Stimulated activated CD8-positive, alpha-beta memory T cell treated with anti-CD3 and anti-CD28 coated beads, Interleukin-15, amount 100 ng/mL, for 4 hours (primary cell): Measurements from ENCODE around the gene RAB6A.
"Not testable (repeated sequence)": the region's sequence is repeated elsewhere in the genome, so short reads cannot be mapped to it uniquely, and the experiment has no call there.

Experiments used
- DNase-seq, 2 donors: peaks; one replicate each; pipeline ENCODE4 v3.0.0-alpha.2; 2020; ENCODE audit warnings: low read depth in 2 of 2

RAB6A gene

DNA sequence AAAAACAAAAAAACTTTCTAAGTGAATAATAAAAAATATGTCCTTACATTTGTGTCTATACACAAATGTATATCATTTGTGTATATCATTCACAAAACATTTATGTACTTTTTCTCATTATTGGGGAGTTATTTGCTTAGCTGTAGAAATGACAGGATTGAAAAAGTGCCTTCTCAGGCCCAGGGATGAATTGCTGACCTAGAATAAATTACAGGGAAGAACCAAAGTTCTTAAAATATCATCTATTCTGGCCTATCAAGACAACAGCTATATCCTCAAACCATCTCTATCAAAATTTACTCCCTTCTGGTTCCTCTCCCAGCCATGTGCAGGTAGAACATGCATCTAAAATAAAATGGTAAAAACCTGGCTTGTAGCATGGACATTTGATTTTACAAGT is 1.9 kb upstream of the RAB6A start:
- no peak for DNase-seq

DNA sequence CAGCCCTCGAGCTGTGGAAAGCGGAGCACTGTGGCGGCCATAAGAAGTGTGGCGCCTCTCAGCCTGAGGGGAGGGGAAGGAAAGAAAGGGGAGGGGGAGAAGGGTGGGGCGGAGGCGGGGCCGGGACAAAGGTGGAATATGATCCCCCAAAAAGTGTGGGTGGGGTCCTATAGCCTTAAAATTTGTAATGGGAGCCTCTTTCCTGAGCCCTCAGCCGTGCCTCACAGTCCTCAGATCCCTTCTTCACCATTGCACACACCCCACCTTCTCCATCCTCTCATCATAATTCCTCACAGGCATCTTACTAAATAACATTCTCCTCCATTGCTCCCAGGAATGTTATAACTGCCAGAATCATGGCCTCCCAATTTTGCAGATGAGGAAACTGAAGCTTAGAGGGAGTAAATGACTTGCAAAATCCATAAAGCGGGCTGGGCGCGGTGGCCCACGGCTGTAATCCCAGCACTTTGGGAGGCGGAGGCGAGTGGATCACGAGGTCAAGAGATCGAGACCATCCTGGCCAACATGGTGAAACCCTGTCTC is 600 bp upstream of the RAB6A start:
- no peak for DNase-seq

DNA sequence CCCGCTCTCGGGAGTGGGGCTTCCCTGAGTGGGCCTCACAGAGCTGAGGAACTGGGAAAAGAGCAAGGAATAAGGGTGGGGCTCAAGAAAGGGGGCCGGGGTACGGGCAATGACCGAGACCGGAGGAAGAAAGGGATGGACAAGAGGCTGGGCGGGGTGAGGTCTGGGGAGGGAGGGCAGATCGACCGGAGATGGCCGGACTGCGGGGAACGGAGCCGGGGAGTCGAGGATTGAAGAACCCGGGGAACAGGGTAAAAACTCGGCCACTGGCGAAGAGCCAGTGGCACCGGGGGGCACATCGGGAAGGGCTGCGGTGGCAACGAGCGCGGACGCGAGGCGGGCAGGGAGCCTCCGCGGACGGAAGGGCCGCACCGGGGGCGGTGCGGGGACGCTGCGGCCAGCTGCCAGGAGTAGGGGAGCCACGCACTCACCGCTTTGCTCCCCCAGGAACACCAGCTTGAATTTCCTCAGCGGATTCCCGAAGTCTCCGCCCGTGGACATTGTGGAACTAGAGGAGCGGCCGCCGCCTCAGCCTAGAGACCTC is 667 bp downstream of the RAB6A start:
- DNase-seq: no peak

- DNase-seq: no peak
Measured at GRCh38 chr11:73759610-73760134, 1.2 kb downstream of the RAB6A start.

GRCh38 chr11:73758451-73758850 is 2.4 kb downstream of the RAB6A start:
- DNase-seq: no peak

DNA sequence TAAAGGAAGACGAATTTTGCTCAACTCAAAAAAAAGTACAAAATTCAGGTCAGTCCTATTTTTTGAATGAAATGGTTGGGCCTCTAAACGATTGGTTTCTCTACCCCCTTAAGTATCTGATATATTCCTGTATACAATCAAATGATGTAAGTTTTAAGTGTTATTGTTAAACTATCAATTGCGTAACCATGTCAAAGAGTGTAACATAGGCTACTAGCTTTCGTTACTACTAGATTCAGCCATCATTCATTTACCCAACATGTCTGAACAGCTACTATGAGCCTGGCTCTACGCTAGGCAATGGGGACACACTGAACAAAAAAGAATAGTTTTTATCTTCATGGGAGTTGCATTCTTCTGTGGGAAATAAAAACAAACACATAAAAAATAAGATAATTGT is 3.3 kb downstream of the RAB6A start:
- no peak for DNase-seq

DNA sequence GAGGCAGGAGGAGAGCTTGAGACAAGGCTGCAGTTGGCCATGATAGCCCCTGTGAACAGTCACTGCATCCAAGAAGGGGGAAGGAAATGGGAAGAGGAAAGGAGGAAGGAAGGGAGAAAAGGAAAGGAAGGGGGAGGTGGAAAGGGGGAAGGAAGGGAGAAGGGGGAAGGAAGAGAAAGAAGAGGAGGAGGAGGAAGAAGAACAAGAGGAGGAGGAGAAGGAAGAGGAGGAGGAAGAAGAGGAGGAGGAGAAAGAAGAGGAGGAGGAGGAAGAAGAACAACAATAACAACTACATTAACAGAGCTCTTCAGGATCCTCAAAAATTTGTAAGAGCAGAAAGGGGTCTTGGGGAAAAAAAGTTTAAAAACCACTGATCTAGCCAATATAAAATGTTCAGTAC is 5.2 kb downstream of the RAB6A start:
- DNase-seq: no peak

- DNase-seq: no peak
Measured at GRCh38 chr11:73753938-73754337, 6.9 kb downstream of the RAB6A start.

- no peak for DNase-seq
Measured at GRCh38 chr11:73752903-73753302, 8.0 kb downstream of the RAB6A start.

- no peak for DNase-seq
Measured at GRCh38 chr11:73752216-73752867, 8.5 kb downstream of the RAB6A start.

- not testable (repeated sequence) for DNase-seq
Measured at GRCh38 chr11:73750862-73751261, 10.0 kb downstream of the RAB6A start.

GRCh38 chr11:73750228-73750627 is 10.6 kb downstream of the RAB6A start:
- DNase-seq: no peak

- no peak for DNase-seq
Measured at GRCh38 chr11:73749118-73749517, 11.8 kb downstream of the RAB6A start.

GRCh38 chr11:73748300-73748699 is 12.6 kb downstream of the RAB6A start:
- DNase-seq: no peak

- DNase-seq: no peak
Measured at GRCh38 chr11:73747762-73748161, 13.1 kb downstream of the RAB6A start.

GRCh38 chr11:73746701-73747100 is 14.2 kb downstream of the RAB6A start:
- no peak for DNase-seq

DNA sequence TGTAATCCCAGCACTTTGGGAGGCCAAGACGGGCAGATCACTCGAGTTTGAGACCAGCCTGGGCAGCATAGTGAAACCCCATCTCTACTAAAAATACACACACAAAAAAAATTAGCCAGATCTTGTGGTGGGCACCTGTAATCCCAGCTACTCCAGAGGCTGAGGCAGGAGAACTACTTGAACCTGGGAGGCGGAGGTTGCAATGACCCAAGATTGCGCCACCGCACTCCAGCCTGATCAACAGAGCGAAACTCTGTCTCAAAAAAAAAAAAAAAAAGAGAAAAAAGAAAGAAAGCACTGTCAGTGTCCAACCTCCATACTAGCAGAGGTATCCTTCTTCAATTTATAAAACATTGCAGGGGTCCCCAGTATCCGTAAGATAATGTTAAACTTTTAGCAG is 17.8 kb downstream of the RAB6A start:
- DNase-seq: no peak

DNA sequence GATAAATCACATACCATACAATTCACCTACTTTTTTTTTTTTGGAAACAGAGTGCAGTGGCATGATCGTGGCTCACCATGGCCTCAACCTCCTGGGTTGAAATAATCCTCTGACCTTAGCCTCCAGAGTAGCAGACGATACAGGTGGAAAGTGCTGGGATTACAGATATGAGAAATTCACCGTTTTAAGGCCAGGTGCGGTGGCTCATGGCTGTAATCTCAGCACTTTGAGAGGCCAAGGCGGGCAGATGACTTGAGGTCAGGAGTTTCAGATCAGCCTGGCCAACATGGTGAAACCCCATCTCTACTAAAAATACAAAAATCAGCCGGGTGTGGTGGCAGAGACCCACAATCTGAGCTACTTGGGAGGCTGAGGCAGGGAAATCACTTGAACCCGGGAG is 24.9 kb downstream of the RAB6A start:
- DNase-seq: not testable (repeated sequence)

- DNase-seq: no peak
Measured at GRCh38 chr11:73734993-73735392, 25.9 kb downstream of the RAB6A start.

- not testable (repeated sequence) for DNase-seq
Measured at GRCh38 chr11:73734011-73734410, 26.9 kb downstream of the RAB6A start.

DNA sequence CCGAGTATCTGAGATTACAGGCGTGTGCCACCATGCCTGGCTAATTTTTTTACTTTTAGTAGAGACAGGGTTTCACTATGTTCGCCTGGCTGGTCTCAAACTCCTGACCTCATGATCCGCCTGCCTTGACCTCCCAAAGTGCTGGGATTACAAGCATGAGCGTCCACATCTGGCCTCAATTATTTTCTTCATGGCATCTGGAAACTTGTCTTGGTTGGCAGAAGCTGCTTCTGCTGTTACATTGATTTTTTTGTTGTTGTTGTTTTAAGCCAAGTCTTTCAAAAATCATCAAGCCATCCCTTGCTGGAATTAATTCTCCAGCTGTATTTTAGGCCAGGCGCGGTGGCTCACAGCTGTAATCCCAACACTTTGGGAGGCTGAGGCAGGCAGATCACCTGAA is 27.9 kb downstream of the RAB6A start:
- DNase-seq: not testable (repeated sequence)

- DNase-seq: no peak
Measured at GRCh38 chr11:73729594-73730206, 31.2 kb downstream of the RAB6A start.

GRCh38 chr11:73728000-73728399 is 32.9 kb downstream of the RAB6A start:
- DNase-seq: no peak
